ENCODE measurements around the gene CAMK1D. TPM values are rescaled to one million over a fixed set of nuclear protein-coding genes. Genes with fewer than 3 reads are reported as not detected.

Gene CAMK1D
- total RNA-seq, 1 experiment from 2014 or later: 6.0 TPM

- Histone ChIP-seq H3K36me3 (ENCODE audit: low read depth) (no peaks in the 10 kb centered on the region), H4K20me1 (ENCODE audit: insufficient read depth) (no peaks in the 10 kb centered on the region), H3F3A (ENCODE audit: insufficient read depth, low read depth) (peaks cover 3% of the 10 kb centered on the region; the same call in 1 of the 2 replicates), H3K9me2 (ENCODE audit: insufficient read depth) (no peaks in the 10 kb centered on the region), H2AFZ (no peak overlapping the region), H3K4me1 (replicated peaks; ENCODE audit: insufficient read depth) (peaks cover 21% of the 10 kb centered on the region), H3K27me3 (ENCODE audit: insufficient read depth, low read depth) (no peaks in the 10 kb centered on the region), H3K9me3 (ENCODE audit: insufficient read depth, low read depth) (no peaks in the 10 kb centered on the region), H3K27ac (no peak overlapping the region), H3K4me3 (no peak overlapping the region), H3K4me2 (no peak overlapping the region), H3K79me2 (ENCODE audit: low read depth) (no peaks in the 10 kb centered on the region)
- CTCF ChIA-PET: no interaction called here
- POLR2A ChIA-PET (ENCODE audit: unreplicated experiment): interaction anchor here (0.6 kb wide), 1 partner anchor 21 kb away, joined by 3 read pairs; no protein-coding TSS in a partner anchor
- BruUV-seq (replicated peaks): no TSS peak
- intact Hi-C loops (cut with micrococcal nuclease; ENCODE audit: unreplicated experiment): no loop called here
- TF ChIP-seq, protein P1, sequence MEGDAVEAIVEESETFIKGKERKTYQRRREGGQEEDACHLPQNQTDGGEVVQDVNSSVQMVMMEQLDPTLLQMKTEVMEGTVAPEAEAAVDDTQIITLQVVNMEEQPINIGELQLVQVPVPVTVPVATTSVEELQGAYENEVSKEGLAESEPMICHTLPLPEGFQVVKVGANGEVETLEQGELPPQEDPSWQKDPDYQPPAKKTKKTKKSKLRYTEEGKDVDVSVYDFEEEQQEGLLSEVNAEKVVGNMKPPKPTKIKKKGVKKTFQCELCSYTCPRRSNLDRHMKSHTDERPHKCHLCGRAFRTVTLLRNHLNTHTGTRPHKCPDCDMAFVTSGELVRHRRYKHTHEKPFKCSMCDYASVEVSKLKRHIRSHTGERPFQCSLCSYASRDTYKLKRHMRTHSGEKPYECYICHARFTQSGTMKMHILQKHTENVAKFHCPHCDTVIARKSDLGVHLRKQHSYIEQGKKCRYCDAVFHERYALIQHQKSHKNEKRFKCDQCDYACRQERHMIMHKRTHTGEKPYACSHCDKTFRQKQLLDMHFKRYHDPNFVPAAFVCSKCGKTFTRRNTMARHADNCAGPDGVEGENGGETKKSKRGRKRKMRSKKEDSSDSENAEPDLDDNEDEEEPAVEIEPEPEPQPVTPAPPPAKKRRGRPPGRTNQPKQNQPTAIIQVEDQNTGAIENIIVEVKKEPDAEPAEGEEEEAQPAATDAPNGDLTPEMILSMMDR (conservative IDR thresholded peaks at IDR 0.05): no peak
- TF ChIP-seq EZH2 (IDR thresholded peaks at IDR 0.05; ENCODE audit: low read depth): no peak
- DNase-seq: no peak
Observed at GRCh38 chr10:12609435-12609834, 260.1 kb downstream of the CAMK1D start.

DNA sequence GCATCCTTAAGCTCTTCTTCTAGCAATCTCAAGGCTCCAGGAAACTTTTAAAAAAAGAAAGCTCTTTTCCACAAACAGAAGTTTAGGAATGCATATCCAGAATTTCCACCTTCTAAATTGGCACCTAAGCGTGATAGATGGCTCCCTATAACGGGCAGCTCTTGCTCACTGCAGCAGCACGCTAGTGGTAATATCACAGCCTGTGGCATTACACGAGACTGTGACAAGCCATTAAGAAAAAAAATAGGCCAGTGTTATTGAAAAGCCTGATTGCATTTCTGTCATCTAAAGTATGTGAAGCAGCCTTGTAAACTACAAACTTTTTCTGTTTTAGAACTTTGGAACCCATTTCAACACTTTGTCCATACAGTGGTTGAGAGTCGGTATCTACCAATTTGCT lies 263.8 kb downstream of the CAMK1D start:
- no peak overlapping the region for H2AFZ ChIP-seq
- H3F3A ChIP-seq (ENCODE audit: insufficient read depth, low read depth): peaks cover 11% of the 10 kb centered on the region; the same call in 1 of the 2 replicates
- H3K9me2 ChIP-seq (ENCODE audit: insufficient read depth): no peaks in the 10 kb centered on the region
- H3K27ac ChIP-seq: no peak overlapping the region
- CTCF ChIA-PET: no interaction called here
- no peaks in the 10 kb centered on the region for H3K36me3 ChIP-seq (ENCODE audit: low read depth)
- no peak for DNase-seq
- no peak overlapping the region for H3K4me3 ChIP-seq
- H4K20me1 ChIP-seq (ENCODE audit: insufficient read depth): no peaks in the 10 kb centered on the region
- POLR2A ChIA-PET (ENCODE audit: unreplicated experiment): no interaction called here
- no peaks in the 10 kb centered on the region for H3K27me3 ChIP-seq (ENCODE audit: insufficient read depth, low read depth)
- no peak overlapping the region for H3K4me2 ChIP-seq
- no peaks in the 10 kb centered on the region for H3K9me3 ChIP-seq (ENCODE audit: insufficient read depth, low read depth)
- intact Hi-C loops (cut with micrococcal nuclease; ENCODE audit: unreplicated experiment): no loop called here
- no peak for TF ChIP-seq EZH2 (IDR thresholded peaks at IDR 0.05; ENCODE audit: low read depth)
- TF ChIP-seq, protein P1 (conservative IDR thresholded peaks at IDR 0.05): no peak
- peaks cover 15% of the 10 kb centered on the region for H3K4me1 ChIP-seq (replicated peaks; ENCODE audit: insufficient read depth)
- 0 out of 2 replicates have a peak, but pooled peaks cover 3% of the 10 kb centered on the region for H3K79me2 ChIP-seq (ENCODE audit: low read depth)
- no TSS peak for BruUV-seq (replicated peaks)

DNA sequence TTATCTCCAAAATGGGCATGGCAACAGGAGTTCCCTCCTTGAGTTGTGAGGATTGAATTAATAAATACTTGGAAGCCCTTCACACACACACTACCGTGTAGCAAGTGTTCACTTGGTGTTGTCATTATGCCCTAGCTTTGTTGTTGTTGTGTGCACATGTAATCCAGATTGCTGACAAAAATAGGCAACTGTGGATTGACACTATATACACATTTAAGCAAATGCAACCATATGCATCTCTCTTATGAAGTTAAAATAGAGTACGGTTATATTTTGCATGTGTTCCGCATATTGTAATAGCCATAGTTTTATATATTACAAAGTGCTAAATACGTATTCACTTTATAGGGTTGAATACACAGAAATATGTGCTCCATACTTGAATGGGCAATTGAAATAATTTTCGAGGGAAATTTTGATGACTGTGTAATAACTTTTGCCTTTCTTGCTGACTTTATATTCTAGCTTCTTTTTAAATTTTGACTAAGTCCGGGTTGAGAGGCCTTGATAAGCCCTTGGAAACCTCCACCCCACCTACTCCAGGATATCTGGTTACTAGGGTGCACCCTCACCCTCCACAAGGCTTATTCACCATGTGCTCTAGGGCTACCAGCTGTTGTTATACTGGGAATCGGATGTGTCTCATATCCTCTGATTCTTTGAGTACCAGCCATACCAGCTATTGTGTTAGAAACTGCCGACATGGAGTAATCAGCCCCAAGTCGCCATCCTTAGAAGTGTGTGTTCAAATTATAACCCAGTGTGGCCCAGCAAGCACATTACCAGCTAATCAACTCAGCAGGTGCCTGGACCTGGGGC lies 265.0 kb downstream of the CAMK1D start:
- Histone ChIP-seq H3K36me3 (ENCODE audit: low read depth) (no peaks in the 10 kb centered on the region), H3K79me2 (ENCODE audit: low read depth) (0 out of 2 replicates have a peak, but pooled peaks cover 7% of the 10 kb centered on the region), H3K4me2 (no peak overlapping the region), H3K4me3 (no peak overlapping the region), H2AFZ (no peak overlapping the region), H3K4me1 (replicated peaks; ENCODE audit: insufficient read depth) (peaks cover 19% of the 10 kb centered on the region), H3K27me3 (ENCODE audit: insufficient read depth, low read depth) (no peaks in the 10 kb centered on the region), H3K9me2 (ENCODE audit: insufficient read depth) (no peaks in the 10 kb centered on the region), H3K9me3 (ENCODE audit: insufficient read depth, low read depth) (no peaks in the 10 kb centered on the region), H3K27ac (no peak overlapping the region), H3F3A (ENCODE audit: insufficient read depth, low read depth) (peaks cover 13% of the 10 kb centered on the region; the same call in 1 of the 2 replicates), H4K20me1 (ENCODE audit: insufficient read depth) (no peaks in the 10 kb centered on the region)
- POLR2A ChIA-PET (ENCODE audit: unreplicated experiment): no interaction called here
- TF ChIP-seq EZH2 (IDR thresholded peaks at IDR 0.05; ENCODE audit: low read depth): no peak
- TF ChIP-seq, protein P1 (conservative IDR thresholded peaks at IDR 0.05): no peak
- CTCF ChIA-PET: no interaction called here
- intact Hi-C loops (cut with micrococcal nuclease; ENCODE audit: unreplicated experiment): no loop called here
- no peak for DNase-seq
- no TSS peak for BruUV-seq (replicated peaks)

All from PC-9 (cell line).